Activated naive CD4-positive, alpha-beta T cell treated with anti-CD3 and anti-CD28 coated beads, Interleukin-2, amount 50 U/mL, for 16 hours (primary cell): Measurements from ENCODE around the gene NFILZ.

ENCODE experiments used
- DNase-seq: peaks from one replicate; pipeline ENCODE4 v3.0.0-alpha.2; 2020

Gene NFILZ, protein sequence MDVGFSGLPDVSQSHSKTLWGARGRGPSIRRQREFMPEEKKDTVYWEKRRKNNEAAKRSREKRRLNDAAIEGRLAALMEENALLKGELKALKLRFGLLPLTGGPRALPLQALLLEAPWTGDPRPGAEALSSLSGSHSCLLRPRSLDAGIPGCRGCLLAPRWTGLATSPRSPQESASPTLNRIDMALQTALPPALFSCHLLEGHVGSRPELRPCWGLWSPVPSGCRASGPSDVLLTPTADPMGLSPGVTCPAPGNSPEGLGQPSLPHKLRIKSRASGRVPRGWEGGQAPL

GRCh38 chr19:8629996-8630683 is at the start of gene NFILZ:
NFILZ (plus strand) TSS chr19:8630633; CDS start chr19:8676766, 46,133 bp downstream.
- no peak for DNase-seq

DNA sequence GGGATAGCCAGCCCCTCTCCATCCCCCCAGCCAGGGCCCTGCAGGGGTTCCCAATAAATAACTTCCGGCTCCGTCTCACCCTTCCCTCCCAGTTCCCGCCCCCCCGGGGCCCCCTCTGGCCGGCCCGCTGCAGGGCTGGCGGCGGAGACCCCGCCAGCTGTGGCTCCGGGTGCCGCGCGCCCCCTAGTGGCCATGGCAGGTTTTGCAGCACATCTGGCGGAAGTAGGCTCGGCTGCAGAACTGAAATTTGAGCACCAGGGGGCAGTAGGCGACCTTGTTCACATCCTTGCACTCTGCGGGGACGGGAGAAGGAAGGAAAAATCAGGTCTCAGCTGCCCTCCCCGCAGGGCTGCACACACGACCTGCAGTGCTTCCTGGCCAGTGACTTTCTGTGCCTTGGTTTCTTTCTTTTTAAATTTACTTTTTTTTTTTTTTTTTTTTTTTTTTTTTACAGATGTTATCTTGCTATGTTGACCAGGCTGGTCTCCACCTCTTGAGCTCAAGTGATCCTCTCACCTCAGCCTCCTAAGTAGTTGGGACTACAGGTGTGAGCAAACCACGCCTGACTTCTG is 49.6 kb upstream of the NFILZ start:
- DNase-seq = peak; percentile 80

DNA sequence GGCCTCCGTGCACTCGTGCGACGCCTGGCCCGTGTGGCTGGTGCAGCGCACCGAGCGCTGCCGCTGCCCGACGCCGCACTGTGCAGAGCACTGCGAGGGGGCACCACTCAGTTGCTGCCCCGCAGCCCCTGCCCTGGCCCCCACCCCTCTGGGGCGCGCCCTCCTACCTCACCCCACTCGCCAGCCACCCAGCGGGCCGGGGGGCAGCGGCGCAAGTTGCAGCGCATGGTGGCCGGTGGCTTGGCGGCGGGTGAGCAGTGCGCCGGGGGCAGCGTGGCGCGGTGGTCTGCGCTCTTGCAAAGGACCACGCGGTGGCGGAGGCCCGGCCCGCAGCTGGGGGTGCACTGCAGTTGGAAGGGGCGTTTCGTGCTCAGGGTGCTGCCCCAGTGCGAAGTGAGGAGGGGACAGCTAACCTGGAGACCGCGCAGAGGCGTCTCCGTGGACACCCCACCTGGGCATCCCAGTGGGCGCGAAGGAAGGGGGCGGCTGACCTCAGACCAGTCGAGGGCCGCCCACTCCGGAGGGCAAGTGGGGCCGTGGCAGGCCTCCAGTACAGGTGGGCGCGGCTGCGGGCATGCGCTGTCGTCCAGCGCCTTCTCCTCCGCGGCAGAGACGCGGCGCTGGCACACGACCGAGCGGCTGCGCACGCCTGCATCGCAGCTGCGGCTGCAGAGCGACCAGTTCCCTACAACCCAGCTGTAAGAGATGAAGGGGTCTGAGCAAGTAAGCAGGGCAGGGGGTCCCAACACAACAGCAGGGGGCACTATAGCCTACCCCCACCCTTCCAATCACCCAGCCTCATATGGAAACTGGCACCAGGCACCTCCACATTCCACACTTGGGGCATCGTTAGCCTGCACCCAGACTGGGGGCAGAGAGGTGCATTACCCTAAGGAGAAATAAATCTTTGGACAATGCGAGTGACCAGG is 45.2 kb upstream of the NFILZ start:
- no peak for DNase-seq

DNA sequence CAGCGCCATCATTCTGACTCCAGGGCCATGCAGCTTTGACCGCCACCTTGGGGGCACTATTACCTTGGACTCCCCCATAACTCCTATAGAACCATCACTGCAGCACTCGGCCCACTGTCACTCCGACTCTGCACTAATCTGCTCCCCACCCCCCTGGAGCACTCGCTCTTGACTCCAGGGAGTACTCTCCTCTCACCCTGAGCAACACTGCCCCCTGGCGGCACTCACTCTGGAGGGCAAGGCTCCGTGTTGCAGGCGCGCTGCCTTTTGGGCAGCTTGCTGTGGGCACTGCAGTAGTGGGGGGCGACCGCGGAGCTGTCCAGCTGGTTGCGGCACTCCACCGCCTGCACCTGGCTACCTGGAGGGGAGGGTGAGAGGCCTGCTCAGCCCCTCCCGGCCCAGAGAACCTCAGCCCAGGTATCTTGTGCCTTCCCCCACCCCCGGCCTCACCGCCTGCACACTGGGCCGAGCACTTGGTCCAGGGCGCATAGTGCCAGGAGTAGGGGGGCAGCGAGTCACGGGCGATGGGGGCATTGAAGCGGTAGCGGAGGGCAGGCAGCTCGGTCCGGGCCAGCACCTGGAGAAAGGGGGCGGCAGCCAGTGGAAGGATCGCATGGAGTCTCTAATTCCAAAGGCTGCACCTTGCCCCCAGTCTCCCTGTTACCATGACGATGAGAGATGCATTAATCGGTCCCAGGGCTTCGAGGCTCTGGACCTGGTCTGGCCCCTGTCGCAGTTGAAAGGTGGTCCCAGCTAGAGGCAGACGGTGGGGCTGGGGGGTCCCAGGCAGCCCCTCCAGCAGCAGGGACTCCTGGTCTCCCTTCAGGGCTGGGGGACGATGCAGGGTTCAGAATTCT is 44.3 kb upstream of the NFILZ start:
- peak; percentile 47 for DNase-seq

GRCh38 chr19:8589177-8589714 is 41.2 kb upstream of the NFILZ start:
- no peak for DNase-seq

DNA sequence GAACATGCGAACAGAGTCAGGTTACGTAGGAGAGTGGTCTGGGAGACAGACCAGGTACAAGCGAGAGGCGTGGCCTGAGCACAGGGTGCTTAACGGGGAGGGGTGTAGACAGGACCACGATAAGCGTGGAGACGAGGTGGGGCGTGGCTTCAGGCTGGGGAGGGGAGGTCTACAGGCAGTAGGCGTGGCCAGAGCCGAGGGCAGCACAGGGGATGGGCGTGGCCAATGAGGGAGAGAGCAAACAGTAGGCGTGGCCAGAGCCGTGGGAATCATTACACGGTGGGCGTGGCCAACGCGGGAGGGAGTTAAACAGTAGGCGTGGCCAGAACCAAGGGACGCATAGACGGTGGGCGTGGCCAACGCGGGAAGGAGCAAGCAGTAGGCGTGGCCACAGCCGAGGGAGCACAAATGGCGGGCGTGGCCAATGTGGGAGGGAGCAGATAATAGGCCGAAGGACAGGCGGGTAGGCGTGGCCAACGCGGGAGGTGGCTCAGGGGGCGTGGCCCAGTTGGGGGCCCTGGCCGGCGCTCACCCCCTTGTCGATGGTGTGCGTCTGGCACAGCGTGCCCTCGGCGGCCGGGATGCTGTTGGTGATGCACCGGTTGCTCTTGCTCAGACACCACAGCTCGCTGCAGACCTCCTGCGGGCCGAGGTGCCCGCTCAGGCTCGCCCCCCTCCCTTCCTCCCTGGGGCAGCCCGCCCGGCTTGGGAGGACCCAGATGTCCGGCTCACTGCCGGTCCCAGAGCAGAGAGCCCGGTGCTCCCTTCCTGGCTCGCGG is 38.0 kb upstream of the NFILZ start:
- DNase-seq = peak; percentile 96

DNA sequence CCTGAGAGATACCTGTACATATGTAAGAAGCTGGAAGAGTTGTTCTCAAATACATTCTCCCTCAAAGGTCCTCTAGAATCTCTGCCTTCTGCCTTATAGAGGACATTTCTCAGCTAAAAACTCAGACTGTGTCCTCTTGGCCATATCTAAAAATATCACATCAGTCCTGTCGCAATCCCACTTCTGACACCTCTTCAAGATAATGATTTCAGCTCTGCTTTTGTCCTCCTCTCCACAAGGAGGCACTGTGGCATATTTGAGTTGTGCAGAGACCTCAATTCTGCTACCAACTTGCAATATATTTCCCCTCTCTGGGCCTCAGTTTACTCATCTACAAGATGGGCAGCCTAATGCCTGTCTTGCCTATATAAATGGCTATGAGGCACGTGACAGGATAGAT is 36.5 kb upstream of the NFILZ start:
- no peak for DNase-seq

DNA sequence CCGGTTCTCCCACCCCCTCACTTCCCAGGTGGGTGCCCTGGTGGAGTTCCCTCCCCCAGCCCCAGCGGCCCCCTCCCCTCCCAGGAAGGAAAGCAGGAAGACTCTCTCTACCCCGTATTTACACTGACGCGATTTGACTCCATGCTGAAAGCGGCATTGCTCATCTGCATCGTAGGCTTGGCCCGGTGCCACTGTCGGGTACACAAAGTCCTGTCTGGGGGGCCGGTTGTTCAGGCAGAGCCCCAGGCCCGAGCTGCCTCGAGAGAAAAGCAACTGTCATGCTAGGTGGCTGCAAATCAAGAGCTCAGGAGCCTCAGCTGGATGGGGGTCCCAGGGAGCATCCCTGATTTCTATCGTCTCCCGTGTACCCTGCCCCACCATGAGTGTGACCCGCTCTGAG is 34.8 kb upstream of the NFILZ start:
- no peak for DNase-seq

DNA sequence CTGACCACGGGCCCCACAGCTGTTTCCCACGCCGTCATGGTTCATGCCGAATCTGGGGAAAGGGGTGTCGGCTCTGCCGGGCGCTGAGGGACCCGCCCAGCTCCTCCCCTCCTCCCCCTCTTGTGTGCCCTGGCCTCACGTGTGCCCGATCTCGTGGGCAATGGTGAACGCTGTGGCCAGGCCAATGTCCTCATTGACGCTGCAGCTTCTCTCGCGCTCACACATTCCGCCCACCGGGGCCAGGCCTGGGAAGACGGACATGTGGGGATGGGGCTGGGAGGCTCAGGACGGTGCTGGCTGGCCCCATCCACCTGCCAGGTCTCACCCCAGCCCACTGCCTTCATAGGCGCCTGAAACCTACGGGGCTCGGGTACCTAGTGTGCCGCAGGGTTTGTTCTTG is 34.3 kb upstream of the NFILZ start:
- DNase-seq = no peak

GRCh38 chr19:8600064-8600463 is 30.4 kb upstream of the NFILZ start:
- DNase-seq = no peak

- no peak for DNase-seq
Observed at GRCh38 chr19:8600816-8601215, 29.6 kb upstream of the NFILZ start.

GRCh38 chr19:8601796-8602195 is 28.6 kb upstream of the NFILZ start:
- no peak for DNase-seq

GRCh38 chr19:8605514-8605913 is 24.9 kb upstream of the NFILZ start:
- no peak for DNase-seq

DNA sequence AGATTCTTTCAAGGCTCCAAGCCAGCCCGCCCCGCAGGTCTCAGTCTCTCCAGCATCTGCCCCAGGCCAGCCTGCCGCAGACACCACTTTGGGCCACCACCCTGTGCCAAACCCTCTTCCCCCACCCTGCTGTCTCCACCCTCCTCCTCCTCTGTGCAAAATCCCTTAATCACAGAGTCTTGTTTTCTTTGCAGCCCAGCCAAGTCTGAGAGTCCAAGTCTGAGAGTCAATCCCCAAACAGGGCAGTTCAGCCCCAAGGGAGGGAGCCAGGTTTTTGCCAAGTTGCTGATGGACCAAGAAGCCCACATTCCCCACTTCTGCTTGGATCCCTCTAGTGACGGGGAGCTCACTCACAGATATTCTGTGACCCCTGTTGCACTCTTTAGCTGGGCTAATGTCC is 23.0 kb upstream of the NFILZ start:
- DNase-seq = no peak

DNA sequence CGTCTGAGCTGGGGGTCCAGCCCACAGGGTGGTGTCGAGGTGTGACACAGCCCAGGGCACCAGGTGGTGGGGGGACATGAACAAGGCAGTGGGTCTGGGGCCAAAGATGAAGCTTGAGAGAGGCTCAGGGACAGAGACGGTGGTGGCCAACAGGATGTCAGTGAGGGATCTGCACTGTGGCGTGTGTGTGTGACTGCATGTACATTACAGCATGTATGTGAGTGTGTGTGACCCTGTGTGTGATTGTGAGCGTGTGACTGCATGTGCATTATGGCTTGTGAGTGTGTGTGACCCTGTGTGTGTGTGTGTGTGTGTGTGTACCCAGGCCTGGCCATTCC is 21.5 kb upstream of the NFILZ start:
- DNase-seq = no peak

DNA sequence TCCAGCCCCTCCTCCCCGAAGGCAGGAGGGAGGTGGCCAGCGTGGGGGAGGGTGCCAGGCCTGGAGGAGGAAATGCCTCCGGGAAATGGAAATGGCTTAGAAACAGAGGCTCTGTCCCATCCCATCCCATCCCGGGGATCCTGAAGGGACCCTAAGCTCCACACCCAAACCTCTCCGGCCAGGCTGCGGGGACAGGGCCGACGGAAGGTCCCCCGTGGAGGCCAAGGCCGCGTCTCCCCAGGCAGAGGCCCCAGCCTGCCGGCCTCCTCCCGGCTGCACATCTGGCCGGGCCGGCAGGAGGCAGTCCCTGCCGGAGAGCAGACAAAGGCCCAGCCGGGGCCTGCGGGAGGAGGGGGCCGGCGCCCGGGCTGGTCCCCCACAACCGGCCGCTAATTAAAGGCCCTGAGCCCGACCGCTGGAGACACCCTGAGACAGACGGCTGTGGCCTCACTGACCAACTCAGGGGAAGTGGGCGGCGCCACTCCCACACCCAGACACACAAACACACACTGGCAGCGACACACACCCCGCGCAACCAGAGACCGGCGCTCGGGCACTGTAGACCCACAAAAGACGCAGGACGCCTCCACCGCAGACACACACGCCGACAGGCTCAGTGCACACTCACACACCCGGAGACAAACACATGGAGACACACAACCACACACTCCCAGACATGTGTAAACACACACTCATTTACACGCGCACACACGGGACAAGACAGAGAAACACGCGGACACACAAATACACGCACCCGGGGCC is 21.0 kb upstream of the NFILZ start:
- no peak for DNase-seq

GRCh38 chr19:8610041-8610935 is 20.1 kb upstream of the NFILZ start, which contains the start of gene ADAMTS10:
ADAMTS10 (minus strand) TSS chr19:8610715; CDS start chr19:8605710, 5,005 bp downstream.
- peak; percentile 52 for DNase-seq

DNA sequence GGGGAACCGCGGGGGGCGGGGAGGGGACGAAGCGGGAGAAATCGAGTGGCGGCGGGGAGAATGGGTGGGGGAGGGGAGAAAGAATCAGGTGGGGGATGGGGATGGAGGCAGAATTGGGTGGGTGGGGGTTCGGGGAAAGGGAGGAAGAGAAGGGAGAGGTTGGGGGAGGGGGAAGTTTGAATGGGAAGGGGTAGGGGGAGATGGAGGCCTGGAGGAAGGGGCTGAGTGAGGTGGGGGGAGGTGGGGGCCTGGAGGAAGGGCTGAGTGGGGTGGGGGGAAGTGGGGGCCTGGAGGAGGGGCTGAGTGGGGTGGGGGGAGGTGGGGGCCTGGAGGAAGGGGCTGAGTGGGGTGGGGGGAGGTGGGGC is 19.5 kb upstream of the NFILZ start:
- DNase-seq = no peak

DNA sequence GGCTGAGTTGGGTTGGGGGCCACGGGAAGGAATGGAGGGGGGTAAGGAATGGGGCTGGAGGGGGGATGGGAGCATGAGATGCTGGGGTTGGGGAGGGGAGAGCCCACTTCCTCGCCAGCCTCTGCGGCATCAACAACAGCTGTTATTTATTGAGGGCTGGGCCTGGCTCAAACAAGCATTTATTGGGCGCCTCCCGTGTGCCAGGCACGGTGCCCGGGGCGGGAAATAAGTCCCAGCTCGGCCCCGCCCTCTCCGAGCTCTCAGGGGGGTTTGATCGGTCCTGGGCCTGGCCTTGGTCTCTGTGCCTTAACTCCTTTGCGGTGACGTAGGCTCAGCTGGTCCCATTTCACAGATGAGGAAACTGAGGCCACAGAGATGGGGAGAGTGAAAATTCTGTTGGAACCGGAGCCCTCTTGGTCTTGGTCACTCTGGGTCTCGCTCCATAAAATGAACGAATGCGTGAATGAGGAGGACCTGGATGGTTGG is 19.0 kb upstream of the NFILZ start:
- no peak for DNase-seq
